Mucosa of rectum (tissue), 2 donors: ENCODE results near the gene PCNX1.
A peak's percentile ranks its signal among the peaks of the same experiment; 100 is the strongest.
"Not testable (repeated sequence)": the region's sequence is repeated elsewhere in the genome, so short reads cannot be mapped to it uniquely, and the experiment has no call there.

Experiments
- H3K27ac ChIP-seq, 2 donors: one replicate each; pipeline ENCODE4 v1.7.0; 2013; ENCODE audit warnings: inconsistent platforms in 2 of 2, low read depth in 2 of 2, low read length in 2 of 2
- H3K27me3 ChIP-seq, 2 donors: one replicate each; pipeline ENCODE4 v1.7.0; 2013; ENCODE audit warnings: low read length in 2 of 2; ENCODE audit not compliant: control insufficient read depth in 2 of 2, insufficient read depth in 2 of 2
- H3K36me3 ChIP-seq, 2 donors: one replicate each; pipeline ENCODE4 v1.7.0; 2013; ENCODE audit warnings: low read length in 2 of 2; ENCODE audit not compliant: control insufficient read depth in 2 of 2, insufficient read depth in 2 of 2
- H3K4me1 ChIP-seq, 2 donors: one replicate each; pipeline ENCODE4 v1.7.0; 2013; ENCODE audit warnings: low read length in 2 of 2, mild to moderate bottlenecking in 1 of 2; ENCODE audit not compliant: control insufficient read depth in 2 of 2, insufficient read depth in 2 of 2
- H3K4me3 ChIP-seq, 2 donors: one replicate each; pipeline ENCODE4 v1.7.0; 2013; ENCODE audit warnings: low read length in 2 of 2
- H3K9ac ChIP-seq, 2 donors: one replicate each; pipeline ENCODE4 v1.7.0; 2013; ENCODE audit warnings: low read length in 2 of 2, low read depth in 1 of 2, mild to moderate bottlenecking in 1 of 2
- H3K9me3 ChIP-seq, 2 donors: one replicate each; pipeline ENCODE4 v1.7.0; 2013; ENCODE audit warnings: low read length in 2 of 2; ENCODE audit not compliant: control insufficient read depth in 2 of 2
- donor health status: healthy.
- donor health status: Normal muscosa, but diverticular disease.

Gene PCNX1

DNA sequence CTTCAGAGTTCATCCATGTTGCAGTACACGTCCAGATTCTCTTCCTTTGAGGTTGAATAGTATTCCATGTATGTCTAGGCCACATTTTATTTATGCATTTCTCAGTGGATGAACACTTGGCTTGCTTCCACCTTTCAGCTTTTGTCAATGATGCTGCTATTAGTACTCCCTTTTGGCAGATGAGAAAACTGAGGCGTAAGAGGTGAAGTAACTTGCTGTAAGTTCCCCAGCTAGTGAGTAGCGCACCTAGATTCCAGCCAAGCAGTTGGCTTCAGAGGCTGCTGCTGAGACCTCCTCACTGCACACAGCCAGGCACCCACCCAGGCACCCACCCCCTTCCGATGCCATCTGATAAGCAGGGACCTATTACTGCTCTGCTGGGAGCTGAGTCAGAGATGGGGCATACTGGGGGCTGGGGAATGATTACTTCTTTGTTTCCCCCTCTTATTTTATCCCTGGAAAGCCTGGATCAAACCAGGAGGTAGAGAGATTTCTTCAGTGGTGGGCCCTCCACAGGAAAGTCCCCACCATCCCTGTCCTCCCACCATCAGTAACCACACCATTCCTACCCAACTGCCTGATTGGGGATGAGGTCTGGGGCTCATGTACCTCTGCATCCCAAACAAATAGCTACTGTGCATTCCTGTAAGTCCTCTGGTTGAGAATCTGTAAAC, 234.6 kb downstream of the PCNX1 start:
- peaks cover 3 to 4% of the 10 kb centered on the region in 2 donors for H3K4me1 ChIP-seq
- H3K27ac ChIP-seq = no peak overlapping the region

DNA sequence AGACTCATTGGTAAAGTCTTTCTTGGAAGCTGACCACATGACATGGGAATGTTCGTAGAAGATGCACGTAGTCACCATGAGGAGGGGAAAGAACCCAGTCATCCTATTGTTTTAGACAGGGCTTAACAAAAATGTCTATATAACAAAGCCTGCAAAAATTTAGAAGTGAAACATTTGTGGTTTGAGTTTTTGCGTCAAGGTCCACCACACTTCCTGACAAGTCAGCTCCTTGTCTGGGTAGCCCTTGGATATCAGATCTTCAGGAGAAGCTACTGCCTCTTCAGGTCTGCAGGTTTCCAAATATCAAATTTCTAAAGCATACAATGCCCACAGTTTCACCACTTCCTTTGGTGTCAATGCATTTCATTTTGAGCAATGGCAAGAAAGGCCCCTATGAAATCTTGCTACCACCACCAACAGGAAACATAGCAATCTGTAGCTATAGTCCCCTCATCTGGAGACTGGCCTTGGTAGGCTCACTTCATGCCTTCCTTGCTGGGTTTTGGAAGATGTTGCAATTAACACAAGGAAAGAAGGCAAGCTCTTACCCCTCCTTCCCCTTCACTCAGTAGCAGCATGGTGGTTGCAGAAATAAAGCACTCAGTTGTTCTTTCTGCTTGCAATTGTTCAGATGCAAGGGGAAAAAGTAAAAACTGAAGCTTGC, 235.2 kb downstream of the PCNX1 start:
- Histone ChIP-seq H3K9ac (no peak overlapping the region), H3K36me3 (no peaks in the 10 kb centered on the region), H3K9me3 (no peaks in the 10 kb centered on the region), H3K4me3 (no peak overlapping the region), H3K27me3 (no peaks in the 10 kb centered on the region), H3K27ac (no peak overlapping the region), H3K4me1 (peaks cover 3 to 4% of the 10 kb centered on the region in 2 donors)

More for the DNA sequence above, 234.6 kb downstream of the PCNX1 start:
- H3K27me3 ChIP-seq = no peaks in the 10 kb centered on the region
- no peaks in the 10 kb centered on the region for H3K9me3 ChIP-seq
- H3K4me3 ChIP-seq = no peak overlapping the region
- H3K36me3 ChIP-seq = no peaks in the 10 kb centered on the region
- no peak overlapping the region for H3K9ac ChIP-seq

DNA sequence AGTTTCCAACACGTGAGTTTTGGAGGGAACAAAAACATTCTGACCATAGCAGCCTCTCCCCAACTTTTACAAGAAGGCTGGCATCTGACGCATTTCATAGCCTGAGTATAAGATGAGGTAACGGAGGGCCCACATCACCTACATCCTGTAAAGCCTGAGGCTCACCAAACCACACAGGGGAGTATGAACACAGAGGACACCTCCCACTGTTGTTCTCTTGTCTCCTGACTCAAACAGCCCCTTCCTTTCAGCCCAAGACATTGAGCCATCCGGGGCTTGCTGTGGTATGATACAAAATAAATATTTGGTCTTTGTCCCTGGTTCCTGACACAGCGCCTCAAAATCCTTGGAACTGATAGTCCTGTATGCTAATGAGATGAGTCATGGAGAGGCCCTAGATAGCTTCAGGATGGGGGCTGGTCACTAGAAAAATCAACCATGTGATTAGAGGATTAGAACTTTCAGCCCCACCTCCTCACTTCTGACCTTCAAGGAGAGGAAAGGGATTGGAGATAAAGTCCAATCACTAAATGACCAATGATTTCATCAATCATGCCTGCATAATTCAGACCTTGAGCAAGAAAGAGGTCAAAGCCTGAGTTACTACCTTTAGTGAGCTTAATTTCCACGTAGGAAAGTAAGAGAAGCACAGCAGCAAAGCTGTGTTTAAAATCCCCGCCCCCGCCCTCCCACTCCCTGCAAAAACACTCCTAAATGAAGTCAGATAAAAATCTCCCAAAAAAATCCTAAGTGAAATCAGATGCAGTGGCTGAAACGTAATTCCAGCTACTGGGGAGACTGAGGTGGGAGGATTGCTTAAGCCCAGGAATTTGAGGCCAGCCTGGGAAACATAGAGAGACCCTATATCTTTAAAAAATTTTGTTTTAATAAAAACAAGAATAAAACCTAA, 236.4 kb downstream of the PCNX1 start:
- no peak overlapping the region for H3K27ac ChIP-seq
- no peak overlapping the region for H3K4me3 ChIP-seq
- no peak overlapping the region for H3K9ac ChIP-seq
- H3K4me1 ChIP-seq = peaks cover 3 to 4% of the 10 kb centered on the region in 2 donors
- H3K27me3 ChIP-seq = no peaks in the 10 kb centered on the region
- H3K36me3 ChIP-seq = no peaks in the 10 kb centered on the region
- H3K9me3 ChIP-seq = no peaks in the 10 kb centered on the region

GRCh38 chr14:71147335-71147734, 240.1 kb downstream of the PCNX1 start:
- not testable (repeated sequence) for H3K27ac ChIP-seq, H3K9me3 ChIP-seq, H3K36me3 ChIP-seq, H3K4me3 ChIP-seq, H3K27me3 ChIP-seq, H3K4me1 ChIP-seq, H3K9ac ChIP-seq

- Histone ChIP-seq H3K9me3 (peaks cover 3 to 5% of the 10 kb centered on the region in 2 donors), H3K36me3 (no peaks in the 10 kb centered on the region), H3K9ac (no peak overlapping the region), H3K27me3 (no peaks in the 10 kb centered on the region), H3K4me3 (no peak overlapping the region), H3K27ac (no peak overlapping the region), H3K4me1 (no peaks in the 10 kb centered on the region)
These were observed 241.4 kb downstream of the PCNX1 start for GRCh38 chr14:71148627-71149026.

DNA sequence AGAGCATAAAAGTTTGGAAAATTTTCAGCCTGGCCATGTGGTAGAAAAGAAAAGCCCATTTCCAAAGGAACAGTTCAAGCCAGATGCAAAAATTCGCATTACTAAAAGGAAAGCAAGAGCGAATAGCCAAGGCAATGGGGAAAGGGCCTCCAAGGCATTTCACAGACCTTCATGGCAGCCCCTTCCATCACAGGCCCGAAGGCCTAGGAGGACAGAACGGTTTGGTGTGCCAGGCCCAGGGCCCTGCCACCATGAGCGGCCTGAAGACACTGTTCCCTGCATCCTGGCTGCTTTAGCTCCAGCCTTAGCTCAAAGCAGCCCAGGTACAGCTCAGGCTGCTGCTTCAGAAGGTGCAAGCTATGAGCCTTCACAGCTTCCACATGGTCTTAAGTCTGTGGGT, 243.5 kb downstream of the PCNX1 start:
- no peak overlapping the region for H3K9ac ChIP-seq
- H3K36me3 ChIP-seq = no peaks in the 10 kb centered on the region
- H3K9me3 ChIP-seq = peaks cover 3 to 5% of the 10 kb centered on the region in 2 donors
- no peak overlapping the region for H3K27ac ChIP-seq
- H3K4me3 ChIP-seq = no peak overlapping the region
- H3K4me1 ChIP-seq = no peaks in the 10 kb centered on the region
- no peaks in the 10 kb centered on the region for H3K27me3 ChIP-seq

DNA sequence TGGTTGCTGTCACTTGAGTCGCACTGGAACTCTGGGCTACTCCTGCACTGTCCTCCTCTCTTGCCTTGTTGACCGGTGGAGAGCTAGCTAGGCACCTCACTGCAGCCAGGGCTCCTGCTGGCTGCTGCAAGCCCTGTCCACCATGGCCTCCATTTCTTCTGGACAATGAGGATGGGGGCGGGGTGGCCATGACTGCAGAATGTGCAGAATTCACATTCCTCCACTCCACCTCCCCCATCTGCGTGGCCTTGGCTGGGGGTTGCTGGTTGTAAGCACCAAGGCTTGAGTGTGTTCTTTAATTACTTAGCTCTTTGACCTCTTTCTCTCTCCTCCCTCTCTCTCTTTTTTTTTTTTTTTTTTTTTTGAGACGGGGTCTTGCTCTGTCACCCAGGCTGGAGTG, 248.5 kb downstream of the PCNX1 start:
- Histone ChIP-seq H3K27ac (no peak overlapping the region), H3K9me3 (peaks cover 2 to 3% of the 10 kb centered on the region in 2 donors), H3K4me1 (no peaks in the 10 kb centered on the region), H3K4me3 (no peak overlapping the region), H3K9ac (no peak overlapping the region), H3K27me3 (no peaks in the 10 kb centered on the region), H3K36me3 (no peaks in the 10 kb centered on the region)

DNA sequence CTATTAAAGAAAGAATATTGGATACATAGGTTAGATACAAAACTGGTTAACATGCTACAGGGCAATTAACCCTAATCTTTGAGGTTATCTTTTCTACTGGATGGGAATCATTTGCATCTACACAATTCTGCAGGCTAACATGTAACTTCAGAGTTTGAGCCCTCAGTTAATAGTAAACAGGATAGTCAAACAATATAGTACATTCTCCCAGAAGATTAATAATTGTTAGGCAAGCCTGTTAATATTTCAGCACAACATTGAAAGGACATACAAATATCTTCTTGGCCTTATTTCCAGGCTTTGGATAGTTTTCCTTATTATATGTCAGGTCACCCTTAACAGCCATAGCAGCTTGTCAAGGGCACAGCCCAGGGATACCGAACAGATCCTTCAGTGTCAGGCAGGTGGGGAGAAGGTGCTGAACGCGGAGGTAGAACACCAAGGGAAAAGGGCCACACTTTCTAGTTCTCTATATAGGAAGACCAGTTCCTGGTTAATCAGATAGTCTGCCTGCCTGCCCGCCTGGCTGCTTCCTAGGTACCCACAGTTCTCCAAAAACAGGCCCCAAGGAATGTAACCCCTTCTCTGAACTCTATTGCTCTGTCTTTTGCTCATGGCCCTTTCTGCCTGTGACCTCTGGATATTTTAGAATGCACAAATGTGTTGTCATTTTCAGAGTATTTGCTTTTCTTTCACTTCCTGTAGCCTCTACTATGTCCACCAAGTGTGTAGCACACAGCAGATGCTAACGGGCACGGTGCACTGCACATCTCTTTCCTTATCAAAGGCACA, 256.0 kb downstream of the PCNX1 start:
- Histone ChIP-seq H3K9ac (no peak overlapping the region), H3K9me3 (no peaks in the 10 kb centered on the region), H3K27me3 (no peaks in the 10 kb centered on the region), H3K4me1 (peaks cover 19 to 20% of the 10 kb centered on the region in 2 donors), H3K4me3 (no peak overlapping the region), H3K27ac (no peak overlapping the region), H3K36me3 (no peaks in the 10 kb centered on the region)

GRCh38 chr14:71163842-71164629, 256.8 kb downstream of the PCNX1 start:
- Histone ChIP-seq H3K4me1 (peaks cover 19 to 20% of the 10 kb centered on the region in 2 donors), H3K9me3 (no peaks in the 10 kb centered on the region), H3K27ac (peak overlapping the region in 1 of 2 donors; percentile 60), H3K9ac (no peak overlapping the region), H3K36me3 (no peaks in the 10 kb centered on the region), H3K4me3 (no peak overlapping the region), H3K27me3 (no peaks in the 10 kb centered on the region)
